Measurements from ENCODE around the gene NR5A2.

NR5A2 gene

GRCh38 chr1:200027264-200027823 lies at the start of gene NR5A2:
Gene NR5A2, plus strand, starts transcription at chr1:200027710. Its CDS starts 138 bp downstream, at chr1:200027848.
- in situ Hi-C loops (cut with MboI; ENCODE audit: low sequenced_read_pairs) = no loop called here

GRCh38 chr1:199978408-199978940 lies 49.0 kb upstream of the NR5A2 start:
- in situ Hi-C loops (cut with MboI; ENCODE audit: low sequenced_read_pairs) = no loop called here

DNA sequence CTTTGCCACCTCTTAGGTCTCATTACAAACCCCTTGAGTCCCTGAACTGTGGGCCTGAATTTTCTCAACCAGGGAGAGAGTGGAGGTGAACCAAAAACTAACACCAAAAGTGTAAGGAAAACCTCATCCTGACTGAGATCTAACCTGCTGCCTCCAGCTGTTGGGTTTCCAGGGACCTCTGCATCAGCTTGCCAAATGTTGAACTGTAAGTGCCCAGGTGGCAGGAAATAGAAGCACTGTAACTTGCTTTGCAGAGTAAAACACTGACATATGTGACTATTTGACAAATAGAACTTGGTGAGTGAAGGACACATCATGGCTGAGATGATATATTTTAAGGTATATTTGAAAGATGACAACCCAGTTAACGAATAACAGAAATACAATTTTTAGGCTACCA lies 48.4 kb upstream of the NR5A2 start:
- in situ Hi-C loops (cut with MboI; ENCODE audit: low sequenced_read_pairs) = no loop called here

- in situ Hi-C loops (cut with MboI; ENCODE audit: low sequenced_read_pairs) = no loop called here
These were observed 45.9 kb upstream of the NR5A2 start for GRCh38 chr1:199981584-199981983.

- in situ Hi-C loops (cut with MboI; ENCODE audit: low sequenced_read_pairs) = no loop called here
These were observed 44.9 kb upstream of the NR5A2 start for GRCh38 chr1:199982606-199983005.

GRCh38 chr1:199983531-199983930 lies 44.0 kb upstream of the NR5A2 start:
- in situ Hi-C loops (cut with MboI; ENCODE audit: low sequenced_read_pairs) = no loop called here

DNA sequence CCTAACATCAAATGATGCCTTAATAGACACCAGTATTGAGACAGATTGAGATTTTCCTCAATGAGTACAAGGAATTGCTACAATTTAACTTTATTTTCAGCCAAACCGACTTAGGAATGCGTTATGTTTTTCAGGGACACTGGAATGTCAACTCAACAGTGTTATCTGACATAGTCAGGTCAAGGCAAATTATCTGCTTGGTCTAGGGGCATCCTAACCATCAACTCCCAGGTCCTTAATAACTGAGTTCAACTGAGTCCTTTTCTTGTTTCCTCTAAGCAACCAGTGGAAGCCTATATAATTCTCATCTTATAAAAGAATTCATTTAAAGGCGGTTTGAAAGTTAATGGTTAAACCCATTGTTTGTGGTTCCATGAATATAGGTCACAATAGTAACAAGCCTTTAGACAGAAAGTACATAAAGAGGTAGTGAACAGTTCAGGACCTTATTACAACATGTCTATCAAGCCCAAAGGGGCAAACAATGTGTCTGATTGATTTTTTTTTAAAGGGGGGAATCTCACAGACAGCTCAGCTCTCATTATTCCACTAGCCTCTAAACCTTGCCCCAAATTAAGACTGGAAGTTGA lies 32.3 kb upstream of the NR5A2 start:
- in situ Hi-C loops (cut with MboI; ENCODE audit: low sequenced_read_pairs) = no loop called here

DNA sequence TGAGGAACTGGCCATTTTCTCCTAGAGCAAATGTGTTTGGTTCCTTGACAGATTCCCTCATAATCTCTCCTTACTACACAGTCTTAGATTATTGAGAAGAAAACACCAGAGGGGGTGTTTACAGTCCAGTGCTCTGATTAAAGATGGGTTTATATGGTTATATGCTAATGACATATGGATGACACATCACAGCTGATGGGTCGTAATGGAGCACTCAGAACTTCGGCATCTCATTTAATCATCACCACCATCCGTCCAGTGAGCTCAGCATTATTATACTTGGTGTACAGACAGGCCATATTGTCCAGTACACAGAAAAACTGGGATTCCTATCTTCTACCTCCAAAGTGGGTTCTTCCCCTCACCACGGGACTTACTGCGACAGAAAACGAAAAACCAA lies 22.3 kb upstream of the NR5A2 start:
- in situ Hi-C loops (cut with MboI; ENCODE audit: low sequenced_read_pairs) = no loop called here

DNA sequence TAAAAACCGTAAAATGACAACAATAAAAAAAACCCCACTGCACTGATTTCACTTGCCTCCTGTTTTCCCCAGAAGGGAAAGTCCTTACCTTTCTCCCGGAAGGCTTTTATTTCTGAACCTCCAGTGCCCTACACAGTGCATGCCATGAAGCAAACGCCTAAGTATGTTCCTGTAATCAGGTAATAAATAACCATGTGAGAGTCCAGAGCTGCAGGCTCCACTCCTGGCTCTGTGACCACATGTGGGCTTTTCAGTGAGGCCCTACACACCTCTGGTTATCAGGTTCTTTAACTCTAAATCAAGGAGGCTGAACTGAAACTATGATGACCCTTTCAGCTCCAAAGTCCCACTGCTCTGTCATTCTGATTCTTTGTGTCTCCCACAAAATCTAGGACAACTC lies 20.8 kb upstream of the NR5A2 start:
- in situ Hi-C loops (cut with MboI; ENCODE audit: low sequenced_read_pairs) = no loop called here

GRCh38 chr1:200015811-200016210 lies 11.7 kb upstream of the NR5A2 start:
- in situ Hi-C loops (cut with MboI; ENCODE audit: low sequenced_read_pairs) = no loop called here

DNA sequence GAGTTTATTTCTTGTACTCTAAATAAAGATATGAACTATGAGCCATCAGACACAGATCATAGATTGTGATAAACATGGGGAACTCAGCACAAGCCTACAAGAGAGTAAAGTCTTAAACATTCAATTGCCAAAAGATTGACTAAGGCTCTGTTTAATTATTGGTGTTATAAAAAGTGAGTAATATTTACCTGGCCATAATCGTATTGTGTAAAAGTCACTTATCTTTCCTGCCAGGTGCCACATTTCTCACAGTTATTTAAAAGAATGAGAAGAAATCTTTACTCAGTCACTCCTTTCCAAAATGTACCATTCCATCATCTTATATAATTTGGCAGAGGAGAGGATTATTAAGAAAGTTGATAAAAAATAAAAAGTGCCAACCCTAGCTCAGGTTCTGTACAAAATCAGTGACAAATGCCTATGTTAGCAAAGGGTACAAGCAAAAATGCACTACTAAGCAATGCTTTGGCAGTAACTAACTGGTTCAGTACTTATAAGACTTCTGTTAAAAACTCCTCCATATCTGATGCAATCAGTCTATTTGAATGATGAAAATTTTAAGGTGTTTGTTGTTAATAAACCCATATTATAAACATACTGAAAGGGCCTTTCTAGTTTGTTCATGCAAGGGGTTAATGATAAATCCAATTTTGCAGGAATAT lies 5.8 kb upstream of the NR5A2 start:
- in situ Hi-C loops (cut with MboI; ENCODE audit: low sequenced_read_pairs) = no loop called here

DNA sequence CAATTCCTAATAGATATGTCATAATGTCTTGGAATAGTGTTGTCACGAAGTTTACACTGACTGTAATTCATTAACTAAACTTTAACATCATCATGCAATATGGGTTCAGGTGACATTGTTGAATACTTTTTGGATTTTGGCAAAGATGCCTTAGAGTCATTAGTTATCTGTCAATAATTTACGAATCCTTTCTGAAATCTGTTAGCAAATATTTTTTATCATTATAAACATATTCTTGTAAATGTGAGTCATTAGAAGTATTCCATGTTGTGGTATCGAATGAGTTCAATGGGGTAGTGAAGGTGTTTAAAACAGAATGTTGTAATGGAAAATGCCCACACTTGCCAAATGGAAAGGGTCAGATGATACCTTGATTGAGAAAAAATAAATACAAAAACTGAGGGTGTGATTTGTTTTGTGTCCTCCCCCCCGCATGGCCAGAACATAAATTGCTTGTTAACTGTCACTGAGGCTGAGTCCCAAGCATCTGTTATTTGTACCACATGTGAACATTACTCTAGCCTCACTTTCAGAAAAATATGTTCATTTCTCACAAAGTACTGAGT lies 5.2 kb upstream of the NR5A2 start:
- in situ Hi-C loops (cut with MboI; ENCODE audit: low sequenced_read_pairs) = no loop called here

DNA sequence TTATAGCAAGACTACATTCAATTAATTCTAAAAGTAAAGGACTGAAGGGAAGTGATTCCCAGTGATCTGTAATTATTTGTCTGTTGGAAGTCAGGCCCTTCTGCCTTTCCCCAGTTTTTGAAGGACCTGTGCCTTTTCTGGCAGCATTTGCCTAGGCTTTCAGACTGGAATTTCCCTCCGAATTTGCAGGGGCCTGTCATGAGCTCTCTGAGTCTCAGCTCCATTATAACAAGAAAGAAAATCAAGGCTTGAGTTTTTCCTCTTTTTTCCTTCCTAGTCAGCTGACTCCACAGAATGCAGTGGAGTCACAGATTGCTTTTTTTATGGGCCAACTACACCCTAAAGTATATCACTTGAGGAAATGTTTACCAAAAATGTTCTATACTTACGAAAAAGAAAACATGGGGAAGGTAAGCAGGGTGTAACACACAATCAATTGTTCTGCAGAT lies 1.1 kb downstream of the NR5A2 start:
- in situ Hi-C loops (cut with MboI; ENCODE audit: low sequenced_read_pairs) = no loop called here

GRCh38 chr1:200029035-200029821 lies 1.7 kb downstream of the NR5A2 start:
- in situ Hi-C loops (cut with MboI; ENCODE audit: low sequenced_read_pairs) = no loop called here

- in situ Hi-C loops (cut with MboI; ENCODE audit: low sequenced_read_pairs) = no loop called here
These were observed 2.3 kb downstream of the NR5A2 start for GRCh38 chr1:200029822-200030152.

GRCh38 chr1:200030791-200031190 lies 3.3 kb downstream of the NR5A2 start:
- in situ Hi-C loops (cut with MboI; ENCODE audit: low sequenced_read_pairs) = no loop called here

DNA sequence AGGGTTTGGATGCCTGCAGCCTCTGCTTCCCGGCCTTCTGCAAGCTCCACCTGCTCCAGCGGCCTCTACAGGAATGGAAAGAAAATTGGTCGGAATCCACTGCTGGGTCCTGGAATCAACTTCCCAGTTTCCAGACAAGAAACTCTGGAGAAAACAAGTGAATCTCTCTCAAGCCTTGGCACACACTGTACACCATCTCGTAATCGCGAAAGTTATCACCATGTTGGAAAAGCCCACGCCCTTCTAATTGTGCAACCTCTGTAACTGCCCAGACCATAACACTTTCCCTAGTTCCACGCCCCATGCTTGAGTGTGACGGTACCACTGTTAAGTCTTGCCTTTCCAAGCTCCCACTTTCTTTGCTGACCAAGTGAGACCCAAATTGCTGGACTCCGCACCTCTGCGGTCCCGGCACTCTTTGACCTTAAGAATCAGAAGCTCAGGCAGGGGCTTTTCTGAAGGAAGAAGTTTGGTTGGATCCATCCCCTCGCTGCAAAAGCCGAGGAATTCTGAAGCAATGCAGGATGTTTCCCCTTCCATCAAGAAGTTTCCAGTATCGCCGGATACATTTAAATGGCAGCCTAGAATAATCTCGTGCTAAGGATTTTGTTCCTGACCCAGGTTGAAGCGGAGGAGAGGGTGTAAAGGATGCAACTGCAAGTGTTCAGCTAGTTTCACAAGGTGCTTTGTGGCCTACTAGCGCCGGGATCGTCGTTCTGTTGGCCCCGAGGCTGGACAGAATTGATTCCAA lies 6.2 kb downstream of the NR5A2 start:
- in situ Hi-C loops (cut with MboI; ENCODE audit: low sequenced_read_pairs) = no loop called here

DNA sequence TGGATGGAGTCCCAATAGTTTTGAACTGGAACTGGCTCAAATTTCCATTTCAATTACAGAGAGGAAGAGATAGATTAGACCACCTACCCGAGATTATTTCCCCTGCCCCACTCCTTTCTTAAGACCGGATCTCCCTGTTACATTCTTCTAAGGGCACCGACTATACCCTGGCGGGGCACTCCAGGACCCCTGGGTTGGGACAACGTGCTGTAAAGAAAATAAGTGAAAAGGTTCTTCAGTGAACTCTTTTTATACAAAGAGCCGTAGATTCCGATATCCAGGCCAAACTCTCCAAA lies 6.7 kb downstream of the NR5A2 start:
- in situ Hi-C loops (cut with MboI; ENCODE audit: low sequenced_read_pairs) = no loop called here

- in situ Hi-C loops (cut with MboI; ENCODE audit: low sequenced_read_pairs) = no loop called here
These were observed 7.4 kb downstream of the NR5A2 start for GRCh38 chr1:200034761-200035396.

GRCh38 chr1:200035397-200035955 lies 8.0 kb downstream of the NR5A2 start:
- in situ Hi-C loops (cut with MboI; ENCODE audit: low sequenced_read_pairs) = no loop called here

Measured in HL-60/S4 treated with phorbol 12-myristate 13-acetate at 8.2 ng/mL for 4 days and 3 days (cell line).